ENCODE measurements around the gene GLB1L3.

DNA sequence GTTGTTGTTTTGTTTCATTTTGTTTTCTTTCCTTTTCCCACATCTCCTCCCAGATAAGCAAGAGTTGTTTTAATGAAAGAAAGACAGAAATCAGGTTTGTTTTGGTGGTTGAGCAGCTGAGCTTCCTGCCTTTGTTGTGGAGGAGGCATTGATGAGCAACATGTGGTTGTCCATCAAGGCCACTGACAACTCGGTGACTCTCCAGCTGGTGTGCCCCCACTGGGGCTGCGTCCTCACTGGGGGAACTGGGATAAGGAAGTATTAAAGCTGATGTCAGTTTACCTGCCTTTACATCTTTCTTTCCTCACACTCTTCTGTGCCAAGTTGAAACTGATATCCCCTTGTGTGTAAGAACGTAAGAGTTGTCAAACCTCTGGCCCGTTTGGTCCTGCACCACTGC is 45.8 kb upstream of the GLB1L3 start:
- TF ChIP-seq, protein P1, sequence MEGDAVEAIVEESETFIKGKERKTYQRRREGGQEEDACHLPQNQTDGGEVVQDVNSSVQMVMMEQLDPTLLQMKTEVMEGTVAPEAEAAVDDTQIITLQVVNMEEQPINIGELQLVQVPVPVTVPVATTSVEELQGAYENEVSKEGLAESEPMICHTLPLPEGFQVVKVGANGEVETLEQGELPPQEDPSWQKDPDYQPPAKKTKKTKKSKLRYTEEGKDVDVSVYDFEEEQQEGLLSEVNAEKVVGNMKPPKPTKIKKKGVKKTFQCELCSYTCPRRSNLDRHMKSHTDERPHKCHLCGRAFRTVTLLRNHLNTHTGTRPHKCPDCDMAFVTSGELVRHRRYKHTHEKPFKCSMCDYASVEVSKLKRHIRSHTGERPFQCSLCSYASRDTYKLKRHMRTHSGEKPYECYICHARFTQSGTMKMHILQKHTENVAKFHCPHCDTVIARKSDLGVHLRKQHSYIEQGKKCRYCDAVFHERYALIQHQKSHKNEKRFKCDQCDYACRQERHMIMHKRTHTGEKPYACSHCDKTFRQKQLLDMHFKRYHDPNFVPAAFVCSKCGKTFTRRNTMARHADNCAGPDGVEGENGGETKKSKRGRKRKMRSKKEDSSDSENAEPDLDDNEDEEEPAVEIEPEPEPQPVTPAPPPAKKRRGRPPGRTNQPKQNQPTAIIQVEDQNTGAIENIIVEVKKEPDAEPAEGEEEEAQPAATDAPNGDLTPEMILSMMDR (IDR thresholded peaks at IDR 0.05), result no peak
- TF ChIP-seq POLR2A (IDR thresholded peaks at IDR 0.05), result no peak
